Activated B cell treated with CpG ODN at 0.5 μM for 24 hours (primary cell): ENCODE measurements around the gene RPA3. TPM values are rescaled to one million over a fixed set of nuclear protein-coding genes. Genes with fewer than 3 reads are reported as not detected.

Experiments used
- ATAC-seq: fragments of 200-7000 bp; cut with Tn5 transposase; one replicate; pipeline ENCODE4 v1.10.0; 2021; ENCODE audit warnings: low read depth, mild to moderate bottlenecking, moderate library complexity
- CTCF ChIA-PET: fragments of 350-600 bp; sonication (Branson Sonifier 250); formaldehyde crosslinking; loops from one replicate; lab custom pipeline; 2021; ENCODE audit warnings: antibody characterized with exemption; lab: Charles Lee
- POLR2A ChIA-PET: fragments of 350-600 bp; sonication (Branson Sonifier 250); formaldehyde crosslinking; loops from one replicate; lab custom pipeline; 2021; ENCODE audit warnings: antibody characterized with exemption; lab: Charles Lee
- DNase-seq: peaks from one replicate; pipeline ENCODE4 v3.0.0; 2022
- H3K27ac Mint-ChIP-seq: one replicate; pipeline ENCODE4 v1.8.0; 2020; ENCODE audit warnings: mixed read lengths
- H3K27me3 Mint-ChIP-seq: one replicate; pipeline ENCODE4 v1.8.0; 2021; ENCODE audit warnings: mixed read lengths
- H3K36me3 Mint-ChIP-seq: one replicate; pipeline ENCODE4 v1.8.0; 2021; ENCODE audit warnings: low read depth, mixed read lengths
- H3K4me1 Mint-ChIP-seq: one replicate; pipeline ENCODE4 v1.8.0; 2021; ENCODE audit warnings: mixed read lengths
- H3K4me3 Mint-ChIP-seq: one replicate; pipeline ENCODE4 v1.8.0; 2020; ENCODE audit warnings: mild to moderate bottlenecking, mixed read lengths
- H3K9me3 Mint-ChIP-seq: one replicate; pipeline ENCODE4 v1.8.0; 2020; ENCODE audit warnings: mixed read lengths
- intact Hi-C: fragments of 100-400 bp; cut with micrococcal nuclease; formaldehyde crosslinking; loops from one replicate; pipeline ENCODE4 v1.15.1; 2024
- total RNA-seq: library from RNA; stranded (reverse); gene quantifications from 2 replicates; pipeline ENCODE4 v1.2.3, GENCODE V29; 2022
- TF ChIP-seq, protein P1 (sequence below): fragments of 200-600 bp; IDR thresholded peaks from one replicate; pipeline ENCODE4 v1.8.0; 2022; ENCODE audit warnings: antibody characterized with exemption, mild to moderate bottlenecking

The RPA3 gene
- total RNA-seq, 1 donor from 2014 or later: 64.9 TPM

DNA sequence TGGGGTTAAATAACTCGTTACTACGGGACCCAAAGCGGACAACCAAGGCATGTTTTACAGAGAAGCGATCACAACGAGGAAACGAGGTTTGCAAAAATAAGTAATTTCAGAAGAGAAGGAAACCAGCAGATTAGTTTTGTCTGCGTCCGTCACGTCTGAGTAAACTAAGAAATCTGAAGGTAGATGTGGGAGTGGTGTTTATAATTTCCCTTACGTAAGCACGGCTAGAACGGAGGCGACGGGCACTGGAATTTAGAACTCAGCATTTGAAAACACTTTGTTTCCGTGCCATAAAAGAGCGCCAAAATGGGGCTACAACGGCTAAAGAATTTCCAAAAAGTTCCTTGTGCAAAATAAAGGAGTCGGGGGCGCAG lies 78.6 kb downstream of the RPA3 start:
- CTCF ChIA-PET: interaction anchor here (0.8 to 2.2 kb wide), 2 partner anchors 41 to 550 kb away, joined by 3 to 8 read pairs; no protein-coding TSS in a partner anchor
- ATAC-seq: peak; percentile 26
- POLR2A ChIA-PET: interaction anchor here (0.7 to 2.6 kb wide), 24 partner anchors 28 to 540 kb away, joined by 3 to 43 read pairs (median 4); partner anchors contain the start of genes C1GALT1, GLCCI1 and MIOS
- Mint-ChIP-seq H3K9me3 (no peaks in the 10 kb centered on the region), H3K27me3 (no peaks in the 10 kb centered on the region), H3K27ac (peak overlapping the region; percentile 97), H3K4me1 (peaks cover 38% of the 10 kb centered on the region), H3K36me3 (peaks cover 56% of the 10 kb centered on the region), H3K4me3 (peak overlapping the region; percentile 97)
- intact Hi-C loops: loop anchor here (1.0 to 5.0 kb wide), 10 partner anchors 45 to 550 kb away; partner anchors contain the start of genes C1GALT1 and GLCCI1
- DNase-seq: no peak
- TF ChIP-seq, protein P1, sequence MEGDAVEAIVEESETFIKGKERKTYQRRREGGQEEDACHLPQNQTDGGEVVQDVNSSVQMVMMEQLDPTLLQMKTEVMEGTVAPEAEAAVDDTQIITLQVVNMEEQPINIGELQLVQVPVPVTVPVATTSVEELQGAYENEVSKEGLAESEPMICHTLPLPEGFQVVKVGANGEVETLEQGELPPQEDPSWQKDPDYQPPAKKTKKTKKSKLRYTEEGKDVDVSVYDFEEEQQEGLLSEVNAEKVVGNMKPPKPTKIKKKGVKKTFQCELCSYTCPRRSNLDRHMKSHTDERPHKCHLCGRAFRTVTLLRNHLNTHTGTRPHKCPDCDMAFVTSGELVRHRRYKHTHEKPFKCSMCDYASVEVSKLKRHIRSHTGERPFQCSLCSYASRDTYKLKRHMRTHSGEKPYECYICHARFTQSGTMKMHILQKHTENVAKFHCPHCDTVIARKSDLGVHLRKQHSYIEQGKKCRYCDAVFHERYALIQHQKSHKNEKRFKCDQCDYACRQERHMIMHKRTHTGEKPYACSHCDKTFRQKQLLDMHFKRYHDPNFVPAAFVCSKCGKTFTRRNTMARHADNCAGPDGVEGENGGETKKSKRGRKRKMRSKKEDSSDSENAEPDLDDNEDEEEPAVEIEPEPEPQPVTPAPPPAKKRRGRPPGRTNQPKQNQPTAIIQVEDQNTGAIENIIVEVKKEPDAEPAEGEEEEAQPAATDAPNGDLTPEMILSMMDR: no peak

GRCh38 chr7:7639421-7639820 lies 79.0 kb downstream of the RPA3 start:
- Mint-ChIP-seq H3K27me3 (no peaks in the 10 kb centered on the region), H3K9me3 (no peaks in the 10 kb centered on the region), H3K4me1 (peaks cover 38% of the 10 kb centered on the region), H3K36me3 (peaks cover 55% of the 10 kb centered on the region), H3K4me3 (peak overlapping the region; percentile 97), H3K27ac (peak overlapping the region; percentile 97)
- intact Hi-C loops: no loop called here
- CTCF ChIA-PET: interaction anchor here (0.8 to 2.2 kb wide), 2 partner anchors 42 to 551 kb away, joined by 3 to 8 read pairs; no protein-coding TSS in a partner anchor
- no peak for DNase-seq
- POLR2A ChIA-PET: interaction anchor here (1.0 to 2.6 kb wide), 10 partner anchors 42 to 538 kb away, joined by 3 to 43 read pairs (median 7); partner anchors contain the start of genes C1GALT1 and GLCCI1
- no peak for ATAC-seq
- TF ChIP-seq, protein P1: no peak

- Mint-ChIP-seq H3K27me3 (no peaks in the 10 kb centered on the region), H3K27ac (no peak overlapping the region), H3K9me3 (peaks cover 14% of the 10 kb centered on the region), H3K4me3 (no peak overlapping the region), H3K36me3 (peaks cover 13% of the 10 kb centered on the region), H3K4me1 (no peaks in the 10 kb centered on the region)
- TF ChIP-seq, protein P1: no peak
- DNase-seq: no peak
- CTCF ChIA-PET: no interaction called here
- POLR2A ChIA-PET: interaction anchor here (0.6 kb wide), 1 partner anchor 34 kb away, joined by 3 read pairs; no protein-coding TSS in a partner anchor
- ATAC-seq: no peak
- intact Hi-C loops: no loop called here
These were observed 87.6 kb downstream of the RPA3 start for GRCh38 chr7:7630626-7631329.

GRCh38 chr7:7628476-7628875 lies 89.9 kb downstream of the RPA3 start:
- Mint-ChIP-seq H3K36me3 (peaks cover 5% of the 10 kb centered on the region), H3K27ac (no peak overlapping the region)
- CTCF ChIA-PET: no interaction called here

More at GRCh38 chr7:7628476-7628875, 89.9 kb downstream of the RPA3 start:
- POLR2A ChIA-PET: no interaction called here
- DNase-seq (no peak), ATAC-seq (no peak)
- intact Hi-C loops: no loop called here
- peaks cover 16% of the 10 kb centered on the region for H3K9me3 Mint-ChIP-seq
- TF ChIP-seq, protein P1: no peak
- no peak overlapping the region for H3K4me3 Mint-ChIP-seq
- H3K4me1 Mint-ChIP-seq: no peaks in the 10 kb centered on the region
- H3K27me3 Mint-ChIP-seq: no peaks in the 10 kb centered on the region
